Coronary artery (tissue), 2 donors: Measurements from ENCODE around the gene SNCAIP.

ENCODE experiments used
- DNase-seq: peaks from one replicate; pipeline ENCODE4 v3.0.0-alpha.2; 2017; ENCODE audit warnings: low spot score
- H3K27ac ChIP-seq, 2 donors: fragments of 200-600 bp; sonication (generic); one replicate each; pipeline ENCODE4 v1.5.1; 2016 to 2019
- H3K4me3 ChIP-seq: fragments of 200-600 bp; sonication (generic); 2 replicates; pipeline ENCODE4 v1.5.1; 2016; ENCODE audit warnings: mild to moderate bottlenecking, moderate library complexity
- TF ChIP-seq, protein P1 (sequence below): fragments of 200-600 bp; sonication (generic); IDR thresholded peaks from one replicate; pipeline ENCODE4 v1.5.1; 2019; ENCODE audit warnings: antibody characterized with exemption

The SNCAIP gene

DNA sequence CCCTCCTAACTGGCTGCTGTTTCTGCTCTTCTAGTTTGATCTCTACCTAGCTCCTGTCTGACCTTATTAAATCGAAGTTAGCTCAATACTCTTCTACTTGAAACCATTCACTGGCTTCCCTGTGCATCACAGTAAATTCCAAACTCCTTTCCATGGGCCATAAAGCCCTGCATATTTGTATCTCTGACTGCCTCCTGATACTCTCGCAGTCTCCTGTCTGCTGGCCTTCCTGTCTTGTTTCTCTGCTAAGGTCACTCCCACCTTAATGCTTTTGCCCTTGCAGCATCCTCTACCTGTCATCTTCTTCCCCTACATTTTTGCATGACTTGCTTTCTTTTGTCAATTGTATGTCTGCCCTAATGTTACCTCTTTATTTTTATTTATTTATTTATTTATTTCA is 44.8 kb downstream of the SNCAIP start:
- TF ChIP-seq, protein P1, sequence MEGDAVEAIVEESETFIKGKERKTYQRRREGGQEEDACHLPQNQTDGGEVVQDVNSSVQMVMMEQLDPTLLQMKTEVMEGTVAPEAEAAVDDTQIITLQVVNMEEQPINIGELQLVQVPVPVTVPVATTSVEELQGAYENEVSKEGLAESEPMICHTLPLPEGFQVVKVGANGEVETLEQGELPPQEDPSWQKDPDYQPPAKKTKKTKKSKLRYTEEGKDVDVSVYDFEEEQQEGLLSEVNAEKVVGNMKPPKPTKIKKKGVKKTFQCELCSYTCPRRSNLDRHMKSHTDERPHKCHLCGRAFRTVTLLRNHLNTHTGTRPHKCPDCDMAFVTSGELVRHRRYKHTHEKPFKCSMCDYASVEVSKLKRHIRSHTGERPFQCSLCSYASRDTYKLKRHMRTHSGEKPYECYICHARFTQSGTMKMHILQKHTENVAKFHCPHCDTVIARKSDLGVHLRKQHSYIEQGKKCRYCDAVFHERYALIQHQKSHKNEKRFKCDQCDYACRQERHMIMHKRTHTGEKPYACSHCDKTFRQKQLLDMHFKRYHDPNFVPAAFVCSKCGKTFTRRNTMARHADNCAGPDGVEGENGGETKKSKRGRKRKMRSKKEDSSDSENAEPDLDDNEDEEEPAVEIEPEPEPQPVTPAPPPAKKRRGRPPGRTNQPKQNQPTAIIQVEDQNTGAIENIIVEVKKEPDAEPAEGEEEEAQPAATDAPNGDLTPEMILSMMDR = no peak
- DNase-seq = no peak
- no peak overlapping the region for H3K4me3 ChIP-seq
- no peak overlapping the region for H3K27ac ChIP-seq

DNA sequence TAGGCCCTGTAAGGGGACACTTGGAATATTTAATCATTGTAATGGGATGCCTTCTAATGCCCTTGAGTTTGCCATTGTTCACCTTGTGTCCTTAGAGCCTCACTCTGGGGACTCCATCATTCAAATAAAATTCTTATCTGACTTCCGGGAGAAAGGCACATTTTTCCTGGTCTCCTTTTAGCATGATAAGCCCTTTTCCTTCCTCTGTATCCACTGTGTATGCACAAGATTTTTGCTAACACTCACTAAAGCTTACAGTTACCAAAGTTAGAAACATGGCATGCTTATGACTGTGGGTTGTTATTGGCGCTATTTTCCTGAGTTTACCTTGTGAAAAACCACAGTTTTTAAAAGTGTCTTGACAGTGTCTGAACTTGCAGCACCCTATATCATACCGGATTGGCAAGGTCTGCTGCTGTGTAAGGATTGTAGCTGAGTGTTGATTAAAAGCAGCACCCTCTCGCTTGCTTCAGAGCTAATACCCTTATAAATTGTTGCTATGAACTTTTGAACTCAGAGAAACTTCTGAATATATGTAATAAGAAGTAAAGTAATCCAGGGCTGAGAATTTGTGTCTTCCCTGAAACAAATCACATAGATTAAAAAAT is 46.4 kb downstream of the SNCAIP start:
- no peak for DNase-seq
- TF ChIP-seq, protein P1 = no peak
- no peak overlapping the region for H3K27ac ChIP-seq
- no peak overlapping the region for H3K4me3 ChIP-seq

DNA sequence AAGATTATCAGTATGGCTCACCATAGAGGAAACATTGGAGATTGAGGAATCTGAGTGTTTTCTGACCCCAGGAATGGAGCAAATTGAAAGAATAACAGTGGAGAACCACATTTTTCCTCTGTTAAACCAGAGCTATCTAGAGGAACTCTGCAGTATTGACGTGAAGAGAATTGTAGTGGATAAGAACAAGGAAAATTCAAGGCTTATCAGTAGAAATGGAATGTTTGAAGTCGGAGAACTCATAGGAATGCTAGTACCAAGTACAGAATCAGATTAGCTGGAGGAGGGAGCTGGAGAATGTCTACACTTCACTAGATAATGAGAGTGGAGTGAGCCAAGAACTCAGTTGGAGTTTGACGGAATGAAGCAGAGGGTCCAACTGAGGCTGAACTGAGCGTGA is 50.3 kb downstream of the SNCAIP start:
- TF ChIP-seq, protein P1 = no peak
- peak overlapping the region in 1 of 2 donors; percentile 41 for H3K27ac ChIP-seq
- H3K4me3 ChIP-seq = no peak overlapping the region
- no peak for DNase-seq

DNA sequence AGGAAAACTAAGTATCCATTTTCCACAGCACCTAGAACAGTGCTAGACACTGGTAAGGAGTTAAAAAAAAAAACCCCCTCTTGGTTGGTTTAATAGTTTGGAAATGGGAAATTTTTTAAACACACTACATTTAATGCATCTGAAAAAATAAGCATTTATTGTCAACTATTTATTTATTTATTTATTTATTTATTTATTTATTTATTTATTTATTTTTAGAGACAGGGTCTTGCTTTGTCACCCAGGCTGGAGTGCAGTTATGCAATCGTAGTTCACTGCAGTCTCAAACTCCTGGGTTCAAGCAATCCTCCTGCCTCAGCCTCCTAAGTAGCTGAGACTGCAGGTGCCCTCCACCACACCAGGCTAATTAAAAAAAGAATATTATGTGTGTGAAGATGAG is 51.6 kb downstream of the SNCAIP start:
- TF ChIP-seq, protein P1 = no peak
- H3K27ac ChIP-seq = no peak overlapping the region
- no peak overlapping the region for H3K4me3 ChIP-seq
- DNase-seq = no peak

- no peak for DNase-seq
- no peak overlapping the region for H3K27ac ChIP-seq
- no peak overlapping the region for H3K4me3 ChIP-seq
- TF ChIP-seq, protein P1 = no peak
Observed at GRCh38 chr5:122366501-122366900, 54.5 kb downstream of the SNCAIP start.

DNA sequence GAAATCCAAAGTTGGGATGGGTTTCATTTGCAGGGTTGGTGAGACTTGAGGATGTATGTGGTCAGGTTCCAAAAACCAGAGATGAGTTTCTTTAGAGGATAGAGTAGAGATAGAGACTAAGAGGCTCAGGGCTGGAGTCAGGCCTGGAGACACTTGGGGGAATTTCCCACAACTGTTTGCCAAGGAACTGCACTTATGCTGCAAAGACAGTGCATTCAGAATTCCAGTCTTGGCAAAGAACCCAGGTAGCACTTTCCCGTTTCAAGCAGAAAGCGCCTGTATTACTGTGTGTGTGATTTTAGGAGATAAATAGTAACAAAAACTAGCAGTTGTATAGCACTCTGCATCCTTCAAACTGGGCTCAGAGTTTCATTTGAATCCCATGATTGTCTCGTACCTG is 55.4 kb downstream of the SNCAIP start:
- Histone ChIP-seq H3K27ac (no peak overlapping the region), H3K4me3 (no peak overlapping the region)
- TF ChIP-seq, protein P1 = no peak
- no peak for DNase-seq

- Histone ChIP-seq H3K27ac (peak overlapping the region in 1 of 2 donors; percentile 16), H3K4me3 (no peak overlapping the region)
- DNase-seq = no peak
- TF ChIP-seq, protein P1 = no peak
Observed at GRCh38 chr5:122368510-122369251, 56.6 kb downstream of the SNCAIP start.
